ENCODE results near the gene DYNC2H1.

DNA sequence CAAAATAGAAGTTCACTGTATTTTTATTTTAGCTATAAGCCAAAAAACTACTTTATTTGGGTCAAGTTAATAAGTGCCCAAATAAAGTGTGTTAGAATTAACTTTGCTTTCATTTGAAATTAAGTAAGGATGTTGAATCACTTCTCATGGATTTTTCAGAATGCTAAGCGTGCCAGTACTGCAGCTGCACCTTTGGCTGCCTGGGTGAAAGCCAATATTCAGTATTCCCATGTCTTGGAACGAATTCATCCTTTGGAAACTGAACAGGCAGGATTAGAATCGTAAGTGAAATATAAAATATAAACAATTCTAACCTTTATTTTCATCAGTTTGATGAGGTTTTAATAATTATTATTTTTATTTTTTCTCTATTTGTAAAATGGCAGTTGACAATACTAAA lies 113.6 kb downstream of the DYNC2H1 start:
- TF ChIP-seq CTCF (conservative IDR thresholded peaks at IDR 0.05 in 1 of 2, IDR thresholded peaks at IDR 0.05 in 1 of 2; ENCODE audit: low read depth in 1 of 2, low read length in 2 of 2) (no peak), EZH2 (IDR thresholded peaks at IDR 0.05; ENCODE audit: low read length, missing control alignments) (no peak)

All from fibroblast of lung (primary cell).